NB4 (cell line): ENCODE data around the gene RASSF4.

Source experiments
- MYC ChIP-seq: IDR thresholded peaks from 2 replicates; pipeline ENCODE4 v1.6.1; 2011; ENCODE audit warnings: low read depth, low read length
- POLR2A ChIP-seq: IDR thresholded peaks from 2 replicates; pipeline ENCODE4 v1.6.1; 2011; ENCODE audit warnings: mild to moderate bottlenecking; ENCODE audit not compliant: insufficient read length; ENCODE audit errors: extremely low read depth
- TF ChIP-seq, protein P1 (sequence below): IDR thresholded peaks from one replicate; pipeline ENCODE4 v1.5.1; 2012; ENCODE audit warnings: low read depth, low read length
- TF ChIP-seq, protein P2 (sequence below): IDR thresholded peaks from 2 replicates; pipeline ENCODE4 v1.6.1; 2011; ENCODE audit warnings: low read depth, low read length

DNA sequence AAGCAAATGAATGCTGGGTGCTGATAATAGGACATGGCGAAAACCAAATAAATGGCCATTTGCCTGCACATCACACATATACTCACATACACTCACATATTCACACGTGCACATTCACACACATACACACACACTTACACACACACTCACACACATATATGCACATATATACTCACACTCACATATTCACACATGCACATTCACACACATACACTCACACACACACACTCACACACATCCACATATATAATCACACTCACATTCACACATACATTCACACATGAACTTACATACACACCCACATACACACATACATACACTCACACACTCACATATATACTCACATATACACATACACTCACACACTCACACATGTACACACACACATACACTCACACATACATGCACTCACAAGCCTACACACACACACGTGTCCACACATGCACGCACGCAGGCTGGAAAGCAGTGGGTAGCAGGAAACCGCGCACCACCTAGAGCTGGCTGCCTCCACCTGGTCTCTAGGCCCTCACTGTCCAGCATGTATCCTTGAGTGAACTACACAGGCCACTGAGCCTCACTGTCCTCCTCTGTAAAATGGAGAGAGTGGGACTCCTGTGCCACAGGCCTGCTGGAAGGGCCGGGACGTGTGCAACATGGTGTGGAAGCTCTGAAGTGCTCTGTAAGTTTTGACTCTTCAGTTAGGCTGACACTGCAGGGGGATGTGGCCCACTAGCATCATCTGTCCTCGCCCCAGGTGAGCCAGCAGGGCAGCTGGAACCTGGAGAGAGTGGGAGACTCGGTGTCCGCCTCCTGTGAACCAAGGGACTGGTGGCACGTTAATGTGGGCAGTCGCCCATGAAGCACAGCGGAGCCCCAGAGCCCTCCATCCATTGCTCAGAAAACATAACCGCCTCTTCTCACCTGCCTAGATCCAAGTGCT is 33.5 kb upstream of the RASSF4 start:
- TF ChIP-seq, protein P1, sequence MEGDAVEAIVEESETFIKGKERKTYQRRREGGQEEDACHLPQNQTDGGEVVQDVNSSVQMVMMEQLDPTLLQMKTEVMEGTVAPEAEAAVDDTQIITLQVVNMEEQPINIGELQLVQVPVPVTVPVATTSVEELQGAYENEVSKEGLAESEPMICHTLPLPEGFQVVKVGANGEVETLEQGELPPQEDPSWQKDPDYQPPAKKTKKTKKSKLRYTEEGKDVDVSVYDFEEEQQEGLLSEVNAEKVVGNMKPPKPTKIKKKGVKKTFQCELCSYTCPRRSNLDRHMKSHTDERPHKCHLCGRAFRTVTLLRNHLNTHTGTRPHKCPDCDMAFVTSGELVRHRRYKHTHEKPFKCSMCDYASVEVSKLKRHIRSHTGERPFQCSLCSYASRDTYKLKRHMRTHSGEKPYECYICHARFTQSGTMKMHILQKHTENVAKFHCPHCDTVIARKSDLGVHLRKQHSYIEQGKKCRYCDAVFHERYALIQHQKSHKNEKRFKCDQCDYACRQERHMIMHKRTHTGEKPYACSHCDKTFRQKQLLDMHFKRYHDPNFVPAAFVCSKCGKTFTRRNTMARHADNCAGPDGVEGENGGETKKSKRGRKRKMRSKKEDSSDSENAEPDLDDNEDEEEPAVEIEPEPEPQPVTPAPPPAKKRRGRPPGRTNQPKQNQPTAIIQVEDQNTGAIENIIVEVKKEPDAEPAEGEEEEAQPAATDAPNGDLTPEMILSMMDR = no peak
- TF ChIP-seq POLR2A (no peak), MYC (no peak)
- TF ChIP-seq, protein P2, sequence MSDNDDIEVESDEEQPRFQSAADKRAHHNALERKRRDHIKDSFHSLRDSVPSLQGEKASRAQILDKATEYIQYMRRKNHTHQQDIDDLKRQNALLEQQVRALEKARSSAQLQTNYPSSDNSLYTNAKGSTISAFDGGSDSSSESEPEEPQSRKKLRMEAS = no peak
